D721Med (cell line): Measurements from ENCODE around the gene HEATR5A.
"Not testable (repeated sequence)": the region's sequence is repeated elsewhere in the genome, so short reads cannot be mapped to it uniquely, and the experiment has no call there.

Source experiments
- DNase-seq: peaks from one replicate; pipeline ENCODE4 v3.0.0; 2011; ENCODE audit warnings: low spot score; ENCODE audit not compliant: insufficient read length
- FAIRE-seq: peaks from 2 replicates; lab custom pipeline; 2011; peaks lifted over from hg19 to GRCh38; lab: Jason Lieb, UNC
- TF ChIP-seq, protein P1 (sequence below): IDR thresholded peaks from 2 replicates; pipeline ENCODE4 v1.5.1; 2012; ENCODE audit warnings: mild to moderate bottlenecking, control low read depth; ENCODE audit not compliant: insufficient read depth; ENCODE audit errors: missing control alignments

HEATR5A gene

DNA sequence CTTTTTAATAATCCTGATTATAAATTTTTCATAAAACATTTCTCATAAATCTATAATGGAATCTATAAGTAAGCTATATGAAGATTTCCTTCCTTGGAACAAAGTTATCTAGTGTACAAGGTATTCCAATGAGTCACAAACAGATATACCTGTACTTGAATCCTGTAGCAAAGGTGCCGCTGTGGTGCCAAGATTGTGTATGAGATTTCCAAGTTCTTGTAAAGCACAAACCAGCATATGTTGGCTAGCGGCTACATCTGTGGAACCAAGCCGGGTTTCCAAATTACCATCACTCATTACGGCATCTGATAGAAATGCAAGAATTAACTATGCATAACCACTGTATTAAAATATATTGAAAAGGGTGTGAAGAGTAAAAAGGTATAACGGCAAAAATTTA lies 34.1 kb downstream of the HEATR5A start:
- FAIRE-seq: no peak
- TF ChIP-seq, protein P1, sequence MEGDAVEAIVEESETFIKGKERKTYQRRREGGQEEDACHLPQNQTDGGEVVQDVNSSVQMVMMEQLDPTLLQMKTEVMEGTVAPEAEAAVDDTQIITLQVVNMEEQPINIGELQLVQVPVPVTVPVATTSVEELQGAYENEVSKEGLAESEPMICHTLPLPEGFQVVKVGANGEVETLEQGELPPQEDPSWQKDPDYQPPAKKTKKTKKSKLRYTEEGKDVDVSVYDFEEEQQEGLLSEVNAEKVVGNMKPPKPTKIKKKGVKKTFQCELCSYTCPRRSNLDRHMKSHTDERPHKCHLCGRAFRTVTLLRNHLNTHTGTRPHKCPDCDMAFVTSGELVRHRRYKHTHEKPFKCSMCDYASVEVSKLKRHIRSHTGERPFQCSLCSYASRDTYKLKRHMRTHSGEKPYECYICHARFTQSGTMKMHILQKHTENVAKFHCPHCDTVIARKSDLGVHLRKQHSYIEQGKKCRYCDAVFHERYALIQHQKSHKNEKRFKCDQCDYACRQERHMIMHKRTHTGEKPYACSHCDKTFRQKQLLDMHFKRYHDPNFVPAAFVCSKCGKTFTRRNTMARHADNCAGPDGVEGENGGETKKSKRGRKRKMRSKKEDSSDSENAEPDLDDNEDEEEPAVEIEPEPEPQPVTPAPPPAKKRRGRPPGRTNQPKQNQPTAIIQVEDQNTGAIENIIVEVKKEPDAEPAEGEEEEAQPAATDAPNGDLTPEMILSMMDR: no peak
- no peak for DNase-seq

DNA sequence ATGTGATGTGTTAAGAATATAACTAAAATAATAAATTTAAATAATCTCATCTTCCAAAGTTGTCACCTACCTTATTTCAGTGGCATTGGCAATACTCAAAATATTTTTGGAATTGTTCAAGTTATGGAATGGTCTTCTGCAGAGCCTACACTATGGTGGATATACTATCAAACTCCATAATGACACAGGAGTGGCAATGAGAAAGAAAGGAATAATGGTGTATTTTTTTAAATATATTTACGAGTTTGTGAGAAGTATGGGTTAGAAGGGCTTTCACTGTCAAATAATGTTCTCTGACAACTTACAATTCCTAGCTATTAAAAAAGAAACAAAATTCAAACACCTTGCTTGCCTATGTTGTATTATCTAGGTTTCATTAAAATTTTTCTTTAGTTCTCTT lies 38.1 kb downstream of the HEATR5A start:
- TF ChIP-seq, protein P1: no peak
- FAIRE-seq (no peak), DNase-seq (no peak)

DNA sequence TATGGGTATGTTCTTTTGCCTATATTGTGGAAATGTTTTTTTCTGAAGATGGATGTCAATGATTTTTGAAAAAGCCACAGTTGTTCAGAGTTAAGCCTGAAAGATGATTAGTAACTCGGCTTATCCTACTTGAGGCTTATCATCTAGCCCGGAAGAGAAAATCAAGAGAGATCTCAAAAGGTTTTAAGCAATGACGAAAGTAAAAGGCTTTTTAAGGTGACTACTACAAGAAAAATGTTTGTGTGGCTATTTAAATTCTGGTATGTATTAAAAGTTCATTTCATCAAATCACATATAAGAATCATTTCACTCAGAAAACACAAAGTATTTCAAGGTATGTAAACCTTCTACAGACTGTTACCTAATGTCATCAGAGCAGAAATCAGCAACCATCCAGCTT lies 40.2 kb downstream of the HEATR5A start:
- TF ChIP-seq, protein P1: no peak
- peak; percentile 27 for DNase-seq

DNA sequence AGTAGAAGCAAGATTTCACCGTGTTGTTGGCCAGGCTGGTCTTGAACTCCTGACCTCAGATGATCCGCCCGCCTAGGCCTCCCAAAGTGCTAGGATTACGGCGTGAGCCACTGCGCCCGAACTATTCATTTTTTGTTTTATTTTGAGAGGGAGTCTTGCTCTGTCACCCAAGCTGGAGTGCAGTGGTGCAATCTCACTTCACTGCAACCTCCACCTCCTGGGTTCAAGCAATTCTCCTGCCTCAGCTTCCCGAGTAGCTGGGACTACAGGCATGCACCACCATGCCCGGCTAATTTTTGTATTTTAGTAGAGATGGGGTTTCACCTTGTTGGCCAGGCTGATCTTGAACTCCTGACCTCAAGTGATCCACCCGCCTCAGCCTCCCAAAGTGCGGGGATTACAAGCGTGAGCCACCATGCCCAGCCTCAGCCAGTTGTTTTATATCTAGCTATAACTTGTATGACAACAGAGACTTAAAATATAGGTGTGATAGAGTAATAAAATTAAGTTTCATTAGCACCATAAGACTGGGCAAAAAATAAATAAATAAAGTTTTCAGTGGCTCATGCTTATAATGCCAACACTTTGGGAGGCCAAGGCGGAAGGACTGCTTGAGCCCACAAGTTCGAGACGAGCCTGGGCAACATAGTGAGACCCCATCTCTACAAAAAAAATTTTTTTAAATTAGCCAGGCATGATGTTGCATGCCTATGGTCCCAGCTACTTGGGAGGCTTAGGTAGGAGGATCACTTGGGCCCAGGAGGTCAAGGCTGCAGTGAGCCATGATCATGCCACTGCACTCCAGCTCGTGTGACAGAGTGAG lies 41.0 kb downstream of the HEATR5A start:
- not testable (repeated sequence) for FAIRE-seq, DNase-seq

More for the DNA sequence above, 40.2 kb downstream of the HEATR5A start:
- FAIRE-seq: peak; percentile 92

DNA sequence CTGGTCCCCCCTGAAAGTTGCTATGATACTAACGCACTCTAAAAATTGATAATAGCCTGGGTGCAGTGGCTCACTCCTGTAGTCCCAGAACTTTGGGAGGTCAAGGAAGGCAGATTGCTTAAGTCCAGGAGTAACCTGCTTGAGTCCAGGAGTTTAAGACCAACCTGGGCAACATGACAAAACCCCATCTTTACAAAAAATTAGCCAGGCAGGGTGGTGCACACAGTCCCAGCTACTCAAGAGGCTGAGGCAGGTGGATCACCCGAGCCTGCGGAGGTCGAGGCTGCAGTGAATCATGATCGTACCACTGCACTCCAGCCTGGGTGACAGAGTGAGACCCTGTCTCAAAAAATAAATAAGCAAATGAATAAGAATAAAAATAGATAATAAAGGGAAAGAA lies 42.9 kb downstream of the HEATR5A start:
- TF ChIP-seq, protein P1: no peak
- DNase-seq (no peak), FAIRE-seq (no peak)

DNA sequence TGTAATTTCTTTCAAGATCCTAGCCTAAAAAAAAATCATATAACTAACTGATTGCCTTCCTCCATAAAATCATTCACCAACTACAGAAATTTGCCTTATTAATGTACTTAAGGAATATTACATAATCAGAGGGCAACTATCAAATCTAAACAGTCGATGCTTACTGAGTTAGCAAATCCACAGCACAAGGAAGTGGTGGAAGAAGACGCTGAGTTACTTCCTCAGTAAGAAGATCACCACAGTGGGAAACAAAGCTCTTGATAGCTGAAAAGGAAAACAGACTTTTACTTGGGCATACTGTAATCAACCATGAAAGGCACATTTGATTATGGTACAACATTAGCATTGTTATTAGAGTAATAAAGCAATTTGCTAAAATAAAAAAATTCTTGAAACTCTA lies 48.7 kb downstream of the HEATR5A start:
- TF ChIP-seq, protein P1: no peak
- DNase-seq: no peak
- FAIRE-seq: peak; percentile 29

DNA sequence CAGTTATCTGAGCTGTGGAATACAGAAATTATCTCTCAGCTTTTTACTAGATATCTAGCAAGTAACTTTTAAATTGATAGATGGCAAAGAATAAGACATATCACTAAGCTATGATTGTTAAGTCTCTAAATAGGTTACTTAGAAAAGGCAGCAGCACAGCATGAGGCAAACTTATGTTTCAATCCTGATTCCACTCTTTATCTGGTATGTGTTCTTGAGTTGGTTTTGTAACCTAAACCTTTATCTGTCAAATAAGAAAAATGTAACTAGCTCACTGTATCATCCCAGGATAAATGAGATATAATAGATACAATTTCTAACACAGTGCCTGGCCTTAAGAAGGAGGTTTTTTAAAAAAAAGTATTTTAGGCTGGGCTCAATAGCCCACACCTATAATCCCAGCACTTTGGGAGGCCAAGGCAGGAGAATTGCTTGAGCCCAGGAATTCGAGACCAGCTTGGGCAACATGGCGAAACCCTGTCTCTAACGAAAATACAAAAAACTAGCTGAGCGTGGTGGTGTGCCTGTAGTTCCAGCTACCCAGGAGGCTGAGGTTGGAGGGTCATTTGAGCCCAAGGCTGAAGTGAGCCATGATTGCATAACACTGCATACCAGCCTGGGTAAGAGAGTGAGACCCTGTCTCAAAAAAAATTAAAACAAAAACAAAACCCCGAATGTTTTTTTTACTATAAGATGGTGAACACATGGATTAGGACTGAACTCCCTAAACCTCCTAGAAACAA lies 56.8 kb downstream of the HEATR5A start:
- no peak for DNase-seq
- FAIRE-seq: no peak

More for the DNA sequence above, 56.8 kb downstream of the HEATR5A start:
- TF ChIP-seq, protein P1: no peak
